GM18502 (cell line): ENCODE data around the gene SHOX.
"Not testable (repeated sequence)": the region's sequence is repeated elsewhere in the genome, so short reads cannot be mapped to it uniquely, and the experiment has no call there.

ENCODE experiments used
- ATAC-seq: cut with Tn5 transposase; IDR thresholded peaks from one replicate; pipeline ENCODE4 v1.9.1; 2021; ENCODE audit warnings: mild to moderate bottlenecking; ENCODE audit not compliant: unreplicated experiment, poor library complexity

Gene SHOX

DNA sequence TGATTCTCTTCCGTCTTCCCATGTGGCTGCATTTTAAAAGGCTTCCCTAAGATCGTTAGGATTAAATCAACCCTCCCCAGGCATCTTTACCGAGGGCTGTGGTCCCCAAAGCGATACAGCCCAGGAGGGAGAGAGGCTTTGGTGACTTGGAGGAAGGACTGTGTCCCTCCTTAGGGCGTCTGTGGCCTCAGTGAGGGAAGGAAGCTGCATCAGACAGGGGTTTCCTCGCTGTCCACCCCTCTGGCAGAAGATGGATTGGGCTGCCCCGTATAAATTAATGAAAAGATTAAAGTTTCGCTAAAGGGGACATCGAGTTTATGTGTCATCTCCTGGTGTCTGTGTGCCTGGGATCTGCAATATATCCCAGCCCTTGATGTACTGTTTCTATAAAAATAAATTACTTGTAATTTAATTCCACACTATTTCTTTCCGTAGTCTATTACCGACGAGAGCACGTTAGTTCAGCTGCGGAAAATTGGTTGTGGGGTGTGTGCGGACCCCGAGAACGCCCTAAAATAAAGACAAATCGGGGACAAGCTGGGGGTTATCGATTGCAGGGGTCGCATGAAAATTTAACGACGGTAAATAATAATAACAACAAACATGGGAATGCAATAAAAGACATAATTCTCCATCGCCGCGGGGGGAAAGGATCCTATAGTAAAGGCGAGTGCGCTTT, 6.5 kb downstream of the SHOX start:
- no peak for ATAC-seq

DNA sequence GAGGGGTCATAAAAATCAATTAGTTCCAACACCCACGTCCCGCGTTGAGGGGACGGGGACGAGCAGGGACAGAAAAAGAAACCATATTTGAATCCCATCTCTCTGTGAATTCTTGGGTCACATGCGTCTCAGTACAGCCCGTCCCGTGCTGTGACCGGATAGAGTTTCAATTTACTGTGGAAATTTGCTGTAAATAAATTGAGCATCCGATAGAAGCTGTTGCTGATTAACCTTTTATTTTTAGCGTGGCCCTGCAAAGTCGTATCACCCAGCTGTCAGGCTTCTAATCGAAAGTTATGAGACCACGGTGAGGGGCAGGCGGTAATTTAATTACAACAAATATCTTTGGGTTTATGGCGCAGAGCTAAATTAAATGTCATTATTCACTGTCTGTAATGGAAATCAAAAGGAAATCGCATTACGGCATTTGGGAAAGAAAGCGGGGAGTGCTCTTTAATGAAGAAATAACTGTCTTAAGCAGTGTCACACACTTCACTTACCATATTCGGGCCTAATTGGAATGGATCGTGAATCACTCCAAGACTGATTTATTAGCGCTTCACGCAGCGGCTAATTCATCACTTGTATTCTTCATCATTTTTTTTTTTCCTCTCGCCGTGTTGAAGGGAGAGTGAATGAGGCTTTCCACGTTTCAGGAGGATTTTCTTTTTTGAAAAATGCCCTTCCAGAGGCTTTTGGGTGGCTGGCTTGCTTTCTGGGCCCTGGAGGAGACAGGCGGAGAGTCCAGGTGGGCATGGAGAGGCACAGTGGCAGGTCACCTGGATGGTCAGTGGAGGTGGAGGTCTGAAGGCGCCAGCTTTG, 7.3 kb downstream of the SHOX start:
- ATAC-seq: no peak

- no peak for ATAC-seq
These were observed 8.0 kb downstream of the SHOX start for GRCh38 chrX:638482-639131.

- ATAC-seq: no peak
These were observed 8.6 kb downstream of the SHOX start for GRCh38 chrX:639151-639550.

DNA sequence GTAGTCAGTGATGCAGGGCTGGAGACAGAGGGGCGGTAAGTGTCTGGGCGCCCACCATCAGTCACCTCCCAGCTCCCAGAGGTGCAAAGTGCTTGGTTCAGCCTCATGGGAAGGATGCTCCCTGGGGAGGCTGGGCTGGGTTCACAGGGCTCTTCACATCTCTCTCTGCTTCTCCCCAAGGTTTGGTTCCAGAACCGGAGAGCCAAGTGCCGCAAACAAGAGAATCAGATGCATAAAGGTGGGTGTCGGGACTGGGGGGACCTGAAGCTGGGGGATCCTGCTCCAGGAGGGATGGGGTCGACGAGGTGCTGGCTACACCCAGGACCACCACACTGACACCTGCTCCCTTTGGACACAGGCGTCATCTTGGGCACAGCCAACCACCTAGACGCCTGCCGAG, 10.1 kb downstream of the SHOX start:
- ATAC-seq: no peak

DNA sequence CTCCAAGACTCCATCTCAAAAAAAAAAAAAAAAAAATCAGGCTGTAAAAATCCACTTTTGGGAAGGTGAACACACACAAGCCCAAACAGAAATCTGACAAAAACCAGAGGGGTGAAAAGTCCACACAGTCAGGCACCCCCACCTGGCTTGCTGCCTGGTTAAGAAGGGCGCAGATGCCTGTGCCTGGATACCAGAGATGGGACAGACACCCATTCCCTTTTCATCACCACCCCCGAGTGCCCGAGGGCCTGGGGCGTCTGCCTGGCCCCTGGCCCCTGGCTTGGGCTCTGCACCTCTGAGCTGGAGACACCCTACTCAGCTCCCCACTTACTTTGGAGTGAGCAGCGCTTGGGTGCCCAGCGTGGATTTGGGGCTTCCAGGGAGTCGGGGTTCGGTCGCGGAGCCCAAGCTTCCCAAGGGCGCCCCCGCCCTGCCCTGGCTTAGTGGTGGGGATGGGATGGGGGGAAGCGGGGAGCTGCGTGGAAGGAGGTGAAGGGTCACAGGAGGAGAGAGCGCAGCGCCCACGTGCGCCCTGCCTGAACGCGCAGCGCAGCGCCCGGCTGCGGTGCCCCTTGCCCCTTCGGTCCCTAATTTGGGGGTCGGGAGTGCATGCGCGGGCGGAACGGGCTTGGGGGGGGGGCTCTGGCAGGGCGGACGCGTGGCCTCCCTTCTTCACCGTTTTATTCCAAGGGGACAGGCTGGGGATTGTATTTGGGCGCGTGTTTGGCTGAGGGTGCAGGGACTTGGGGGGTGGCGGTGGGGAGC, 11.3 kb downstream of the SHOX start:
- ATAC-seq: no peak

DNA sequence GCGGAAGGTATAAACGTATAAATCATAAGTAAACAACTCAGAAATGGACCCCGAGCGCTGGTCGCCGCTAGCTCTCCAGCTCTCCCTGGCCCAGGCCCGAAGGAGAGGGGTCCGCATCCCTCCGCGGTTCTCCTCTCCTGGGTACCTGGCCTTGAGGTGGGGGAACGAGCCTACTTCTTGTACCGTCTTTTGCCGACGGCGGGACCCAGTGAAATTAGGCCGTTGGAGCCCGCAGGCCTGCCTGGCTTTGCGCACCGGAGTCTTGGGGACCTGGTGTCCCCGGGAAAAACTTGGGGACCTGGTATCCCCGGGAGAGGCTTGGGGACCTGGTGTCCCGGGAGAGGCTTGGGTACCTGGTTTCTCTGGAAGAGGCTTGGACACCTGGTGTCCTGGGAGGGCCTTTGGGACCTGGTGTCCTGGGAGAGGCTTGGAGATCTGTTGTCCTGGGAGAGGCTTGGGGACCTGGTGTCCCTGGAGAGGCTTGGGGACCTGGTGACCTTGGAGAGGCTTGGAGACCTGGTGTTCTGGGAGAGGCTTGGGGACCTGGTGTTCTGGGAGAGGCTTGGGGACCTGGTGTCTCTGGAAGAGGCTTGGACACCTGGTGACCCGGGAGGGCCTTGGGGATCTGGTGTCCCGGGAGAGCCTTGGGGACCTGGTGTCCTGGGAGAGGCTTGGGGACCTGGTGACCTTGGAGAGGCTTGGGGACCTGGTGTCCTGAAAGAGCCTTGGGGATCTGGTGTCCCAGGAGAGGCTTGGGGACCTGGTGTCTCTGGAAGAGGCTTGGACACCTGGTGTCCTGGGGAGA, 12.0 kb downstream of the SHOX start:
- ATAC-seq: no peak

GRCh38 chrX:643241-643595, 12.6 kb downstream of the SHOX start:
- ATAC-seq: no peak

DNA sequence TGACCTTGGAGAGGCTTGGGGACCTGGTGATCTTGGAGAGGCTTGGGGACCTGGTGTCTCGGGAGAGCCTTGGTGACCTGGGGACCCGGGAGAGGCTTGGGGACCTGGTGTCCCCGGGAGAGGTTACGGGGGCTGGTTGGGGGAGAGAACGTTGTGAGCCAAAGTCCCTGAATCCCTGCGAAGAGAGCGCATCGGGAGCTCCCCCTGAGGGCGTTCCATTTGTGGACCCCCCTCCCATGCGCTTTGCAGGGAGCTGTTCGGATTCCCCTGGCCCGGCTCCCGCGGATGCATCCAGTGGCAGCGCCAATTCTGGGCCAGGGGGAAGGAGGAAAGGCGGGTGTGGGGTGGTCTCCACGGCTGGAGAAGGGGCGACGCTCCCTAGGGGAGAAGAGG, 13.3 kb downstream of the SHOX start:
- ATAC-seq: no peak

GRCh38 chrX:644304-645281, 14.0 kb downstream of the SHOX start:
- ATAC-seq: no peak

DNA sequence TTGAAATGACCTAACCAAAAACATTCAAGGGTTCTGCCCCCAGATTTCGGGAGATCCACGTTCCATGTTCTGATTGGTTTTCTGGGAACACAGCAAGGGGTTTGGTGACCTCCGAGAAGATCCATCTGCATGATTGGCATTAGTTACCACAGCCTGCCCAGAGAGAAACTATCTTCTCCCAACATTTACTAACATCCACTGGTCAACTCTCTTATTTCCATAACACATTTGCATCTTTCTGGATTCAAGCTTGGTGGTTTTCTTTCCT, 15.6 kb downstream of the SHOX start:
- ATAC-seq: no peak

GRCh38 chrX:646796-647195, 16.2 kb downstream of the SHOX start:
- no peak for ATAC-seq

DNA sequence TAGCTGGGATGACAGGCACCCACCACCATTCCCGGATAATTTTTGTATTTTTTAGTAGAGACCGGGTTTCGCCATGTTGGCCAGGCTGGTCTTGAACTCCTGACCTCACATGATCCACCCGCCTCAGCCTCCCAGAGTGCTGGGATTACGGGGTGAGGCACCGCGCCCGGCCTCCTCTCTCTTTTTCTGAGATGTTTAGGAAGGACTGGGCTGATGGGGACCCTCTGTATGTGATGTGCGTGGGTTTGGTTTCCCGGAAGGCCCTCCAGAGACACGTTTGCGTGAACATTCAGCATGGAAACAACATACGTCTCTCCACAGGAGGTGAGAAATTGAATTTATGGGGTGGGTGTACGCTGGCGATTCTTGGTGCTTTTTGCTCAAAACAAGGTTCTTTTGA, 18.6 kb downstream of the SHOX start:
- no peak for ATAC-seq

DNA sequence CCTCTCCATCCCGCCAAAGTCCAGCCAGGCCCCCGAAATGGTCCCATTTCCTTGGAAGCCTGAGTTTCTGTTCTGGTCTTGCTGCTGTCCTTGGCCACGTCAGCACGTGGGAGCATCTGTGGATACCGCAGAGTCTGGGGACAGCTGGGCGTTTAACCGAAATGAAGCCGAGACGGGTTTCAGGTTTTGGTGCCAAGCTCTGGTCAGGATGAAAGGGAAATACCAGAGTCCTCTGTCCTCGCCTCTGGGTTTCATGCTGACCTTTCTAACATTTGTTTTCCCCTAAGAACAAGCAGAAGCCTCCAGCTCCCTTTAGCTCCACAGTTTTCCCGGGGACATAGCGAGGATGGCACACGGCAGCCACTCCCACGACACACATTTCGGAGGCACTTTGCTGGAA, 19.7 kb downstream of the SHOX start:
- ATAC-seq: no peak

DNA sequence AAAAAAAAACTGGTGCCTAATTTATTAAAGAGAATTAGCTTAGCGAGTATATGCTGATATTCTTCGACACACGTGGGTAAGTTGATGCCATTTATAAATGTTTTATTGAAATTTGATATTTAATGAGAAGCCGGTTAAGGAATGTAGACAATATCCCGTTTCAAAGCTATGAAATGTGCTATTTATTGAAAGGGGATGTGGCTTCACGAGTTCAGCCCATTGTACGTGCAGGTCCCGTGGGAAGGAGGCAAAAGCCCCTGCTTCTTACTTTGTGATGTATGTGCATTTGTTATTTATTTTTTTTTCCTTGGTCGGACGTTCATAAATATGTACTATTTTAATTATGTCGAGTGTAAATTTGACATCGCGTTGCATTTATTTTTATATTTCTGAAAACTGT, 20.2 kb downstream of the SHOX start:
- no peak for ATAC-seq

DNA sequence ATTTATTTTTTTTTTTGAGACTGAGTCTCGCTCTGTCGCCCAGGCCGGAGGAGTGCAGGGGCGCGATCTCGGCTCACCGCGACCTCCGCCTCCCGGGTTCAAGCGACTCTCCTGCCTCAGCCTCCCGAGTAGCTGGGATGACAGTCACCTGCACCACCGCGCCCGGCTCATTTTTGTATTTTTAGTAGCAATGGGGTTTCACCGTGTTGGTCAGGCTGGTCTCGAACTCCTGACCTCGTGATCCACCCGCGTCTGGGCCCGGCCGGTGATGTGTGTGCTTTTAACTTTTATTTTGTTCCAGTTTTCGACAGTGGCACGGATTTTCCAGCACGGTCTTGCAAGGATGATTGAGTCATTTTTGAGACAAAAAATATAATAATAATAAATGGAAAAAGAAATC, 21.3 kb downstream of the SHOX start:
- ATAC-seq: not testable (repeated sequence)

- no peak for ATAC-seq
These were observed 21.8 kb downstream of the SHOX start for GRCh38 chrX:652341-652741.

DNA sequence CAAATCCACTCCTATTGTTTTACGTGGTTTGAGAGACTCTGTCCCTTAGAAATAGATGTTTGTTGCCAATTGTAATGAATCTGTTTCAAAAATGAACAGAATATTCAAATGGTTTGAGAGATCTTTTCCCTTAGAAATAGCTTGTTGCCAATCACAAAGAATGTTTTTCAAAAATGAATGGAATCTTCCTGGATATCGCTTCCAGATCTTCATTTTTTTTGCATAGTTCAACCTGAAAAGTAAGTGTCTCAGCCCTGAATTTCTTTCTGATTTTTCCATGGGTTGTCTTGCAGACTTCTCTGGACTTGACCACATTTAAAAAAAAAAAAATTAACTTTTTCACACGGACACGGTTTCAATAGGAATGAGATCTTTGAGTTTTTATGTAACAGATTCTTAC, 22.7 kb downstream of the SHOX start:
- no peak for ATAC-seq

DNA sequence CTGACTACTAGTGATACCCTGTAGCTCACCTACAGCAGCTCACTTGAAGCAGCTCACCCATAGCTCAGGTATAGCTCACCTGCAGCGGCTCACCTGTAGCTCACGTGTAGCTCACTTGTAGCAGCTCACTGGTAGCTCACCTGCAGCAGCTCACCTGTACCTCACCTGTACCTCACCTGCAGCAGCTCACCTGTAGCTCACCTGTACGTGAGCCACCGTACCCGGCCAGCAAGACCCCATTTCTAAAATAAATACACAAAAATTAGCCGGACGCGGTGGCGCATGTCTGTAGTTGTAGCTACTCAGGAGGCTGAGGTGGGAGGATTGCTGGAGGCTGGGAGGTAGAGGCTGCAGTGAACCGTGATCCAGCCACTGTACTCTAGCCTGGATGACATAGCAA, 30.6 kb downstream of the SHOX start:
- ATAC-seq: no peak
